GM12891 (cell line): ENCODE measurements around the gene USP12. TPM values are rescaled to one million over a fixed set of nuclear protein-coding genes. Genes with fewer than 3 reads are reported as not detected.
"Not testable (repeated sequence)": the region's sequence is repeated elsewhere in the genome, so short reads cannot be mapped to it uniquely, and the experiment has no call there.

ENCODE experiments used
- DNase-seq: peaks from one replicate; pipeline ENCODE4 v3.0.0; 2011; ENCODE audit warnings: low spot score; ENCODE audit not compliant: insufficient read length
- FAIRE-seq: peaks from 2 replicates; lab custom pipeline; 2011; peaks lifted over from hg19 to GRCh38; lab: Jason Lieb, UNC
- PAX5 ChIP-seq: IDR thresholded peaks from 2 replicates; pipeline ENCODE4 v1.6.1; 2011; ENCODE audit warnings: low read length, moderate library complexity, mild to moderate bottlenecking; ENCODE audit not compliant: insufficient read depth, severe bottlenecking
- POLR2A ChIP-seq: IDR thresholded peaks from 2 replicates; pipeline ENCODE4 v1.6.1; 2011; ENCODE audit warnings: low read depth, low read length, control low read depth
- POLR2AphosphoS5 ChIP-seq: IDR thresholded peaks from 2 replicates; pipeline ENCODE4 v1.6.1; 2011; ENCODE audit warnings: low read depth, low read length, control low read depth
- POU2F2 ChIP-seq: IDR thresholded peaks from 2 replicates; pipeline ENCODE4 v1.6.1; 2011; ENCODE audit warnings: low read depth, mild to moderate bottlenecking, control low read depth, low read length, moderate library complexity
- SPI1 ChIP-seq: IDR thresholded peaks from 2 replicates; pipeline ENCODE4 v1.6.1; 2011; ENCODE audit warnings: low read depth, low read length, control low read depth
- TAF1 ChIP-seq: IDR thresholded peaks from 2 replicates; pipeline ENCODE4 v1.6.1; 2011; ENCODE audit warnings: low read depth, low read length, control low read depth
- polyA plus RNA-seq: library from polyadenylated mRNA; unstranded; fragments of >200 nt; gene quantifications from one replicate; pipeline ENCODE4 v1.2.1, GENCODE V29; 2012; ENCODE audit warnings: low read depth, missing spikeins, inconsistent platforms; ENCODE audit not compliant: missing spikeins

The USP12 gene
- 18.8 TPM for polyA plus RNA-seq

DNA sequence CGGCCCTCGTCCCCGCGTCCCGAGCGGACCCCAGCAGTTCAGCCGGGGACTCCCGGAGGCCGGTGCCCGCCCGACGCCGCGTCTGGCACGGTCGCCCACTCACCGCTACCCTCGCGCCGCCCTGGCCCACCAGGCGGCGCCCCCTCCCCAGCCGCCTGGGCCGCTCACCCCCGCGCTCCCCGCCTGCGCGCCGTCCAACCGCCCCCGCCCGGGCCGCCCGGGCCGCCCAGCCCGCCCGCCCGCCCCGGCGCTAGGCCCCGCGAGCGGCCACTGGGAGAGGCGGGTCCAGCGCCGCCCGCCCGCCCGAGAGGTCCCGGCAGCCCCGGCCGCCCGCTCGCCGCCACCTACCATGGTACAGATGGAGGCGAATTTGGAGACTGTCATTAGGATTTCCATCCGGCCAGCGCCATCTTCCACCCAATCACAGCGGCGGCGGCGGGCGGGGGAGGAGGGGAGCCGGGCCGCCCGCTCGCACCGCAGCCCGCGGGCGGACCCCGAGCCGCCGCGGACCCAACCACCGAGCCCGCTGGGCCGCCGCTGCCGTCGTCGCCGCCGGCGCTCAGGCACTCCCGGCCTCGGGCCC, at the start of gene USP12:
Gene USP12, minus strand, starts transcription at position 568 of the 583 bp plus-strand sequence. Its CDS starts 172 bp downstream, at position 396.
- FAIRE-seq (no peak), DNase-seq (peak; percentile 6)
- TF ChIP-seq POLR2A (no peak; the same call in 1 of the 2 replicates), POU2F2 (no peak)

- DNase-seq (no peak), FAIRE-seq (no peak)
- TF ChIP-seq POLR2AphosphoS5 = no peak
Measured at GRCh38 chr13:27219611-27220010, 48.0 kb upstream of the USP12 start.

- FAIRE-seq, DNase-seq: not testable (repeated sequence)
Measured at GRCh38 chr13:27218861-27219260, 47.2 kb upstream of the USP12 start.

- not testable (repeated sequence) for DNase-seq, FAIRE-seq
Measured at GRCh38 chr13:27217791-27218190, 46.2 kb upstream of the USP12 start.

DNA sequence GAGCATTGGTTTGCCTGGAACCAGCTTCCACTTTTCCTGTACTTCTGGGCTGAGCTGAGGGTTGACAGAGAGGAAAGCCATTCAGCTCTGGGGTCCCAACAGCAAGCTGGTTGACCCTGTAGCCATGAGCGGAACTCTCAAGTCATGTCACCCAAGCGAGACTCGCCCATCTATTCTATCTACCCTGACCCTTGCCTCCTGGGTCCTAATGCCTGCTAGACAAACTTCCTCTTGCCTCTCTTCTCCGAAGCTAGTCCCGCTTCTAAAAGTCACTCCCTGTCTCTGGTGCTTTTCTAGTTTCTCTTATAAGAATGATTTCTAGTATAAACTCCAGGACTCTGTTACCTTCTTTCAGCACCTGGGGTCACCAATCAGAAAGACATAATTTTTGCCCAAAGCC, 41.8 kb upstream of the USP12 start:
- not testable (repeated sequence) for DNase-seq, FAIRE-seq

DNA sequence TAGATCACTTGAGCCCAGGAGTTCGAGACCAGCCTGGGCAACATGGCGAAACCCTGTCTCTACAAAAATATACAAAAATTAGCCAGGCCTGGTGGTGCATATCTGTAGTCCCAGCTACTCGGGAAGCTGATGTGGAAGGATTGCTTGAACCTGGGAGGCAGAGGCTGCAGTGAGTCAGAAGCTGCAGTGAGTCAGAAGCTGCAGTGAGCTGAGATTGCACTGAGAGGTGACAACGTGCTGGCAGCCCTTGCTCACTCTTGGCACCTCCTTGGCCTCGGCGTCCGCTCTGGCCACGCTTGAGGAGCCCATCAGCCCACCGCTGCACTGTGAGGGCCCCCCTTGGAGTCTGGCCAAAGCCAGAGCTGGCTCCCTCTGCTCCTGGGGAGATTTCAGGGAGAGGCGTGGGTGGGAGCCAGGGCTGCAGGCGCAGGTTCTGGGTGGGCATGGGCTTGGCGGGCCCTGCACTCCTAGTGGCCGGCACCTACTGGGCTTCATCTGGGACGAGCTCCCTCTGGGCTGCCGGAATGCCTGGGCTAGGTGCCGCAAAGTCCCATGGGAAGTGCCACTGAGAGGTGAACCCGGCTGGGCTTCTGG, 40.3 kb upstream of the USP12 start:
- DNase-seq (no peak), FAIRE-seq (no peak)
- TF ChIP-seq PAX5 = no peak
- TF ChIP-seq SPI1 = no peak
- no peak for TF ChIP-seq POLR2AphosphoS5
- no peak for TF ChIP-seq POU2F2
- no peak for TF ChIP-seq TAF1
- no peak for TF ChIP-seq POLR2A

GRCh38 chr13:27211271-27211670, 39.7 kb upstream of the USP12 start:
- TF ChIP-seq POLR2AphosphoS5 (no peak), POU2F2 (no peak), SPI1 (no peak), PAX5 (no peak), POLR2A (no peak), TAF1 (no peak)
- no peak for DNase-seq
- FAIRE-seq = no peak

GRCh38 chr13:27208514-27208913, 36.9 kb upstream of the USP12 start:
- DNase-seq (no peak), FAIRE-seq (no peak)
- TF ChIP-seq POLR2A (no peak), TAF1 (no peak), POU2F2 (no peak), SPI1 (no peak), PAX5 (no peak), POLR2AphosphoS5 (no peak)

DNA sequence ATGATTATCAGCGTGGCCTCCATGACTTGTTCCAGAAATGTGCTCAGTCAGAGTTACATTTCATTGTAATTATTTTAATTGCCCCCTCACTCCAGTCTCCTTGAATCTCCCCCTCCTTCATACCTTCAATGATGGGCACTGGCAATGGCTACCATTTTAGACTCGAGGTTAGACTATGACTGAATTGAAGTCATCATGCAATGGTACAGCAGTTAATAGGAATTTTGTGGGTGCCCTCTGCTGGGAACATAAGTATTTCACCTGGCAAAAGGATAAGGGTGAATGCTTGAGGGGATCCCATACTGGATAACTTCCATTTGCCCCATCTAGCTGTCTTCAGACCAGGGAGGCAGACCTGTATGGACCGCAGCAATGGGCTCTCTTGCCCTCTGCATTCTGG, 32.2 kb upstream of the USP12 start:
- no peak for FAIRE-seq
- no peak for DNase-seq
- no peak for TF ChIP-seq POU2F2

GRCh38 chr13:27203186-27203585, 31.6 kb upstream of the USP12 start:
- FAIRE-seq = no peak
- DNase-seq = no peak

DNA sequence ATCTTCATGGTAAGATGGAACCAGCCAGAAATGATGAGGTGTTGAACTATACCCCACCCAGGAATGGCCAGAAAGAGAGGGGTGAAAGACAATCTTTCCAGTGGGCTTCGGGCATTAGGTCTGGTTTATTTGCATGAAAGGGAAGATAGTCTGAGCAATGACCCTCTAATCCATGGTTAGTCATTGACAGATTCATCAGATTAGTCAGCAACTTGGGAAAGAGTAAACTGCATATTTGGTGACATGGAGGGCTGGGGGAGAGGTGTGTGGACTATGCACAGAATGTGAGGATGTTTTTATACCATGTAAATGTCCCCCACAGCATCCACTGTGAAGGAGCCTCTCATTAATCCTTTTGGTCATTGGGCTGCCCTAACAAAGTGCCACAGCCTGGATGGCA, 30.1 kb upstream of the USP12 start:
- FAIRE-seq (no peak), DNase-seq (no peak)
- TF ChIP-seq POLR2AphosphoS5 (no peak), POLR2A (no peak), PAX5 (no peak), POU2F2 (no peak), TAF1 (no peak), SPI1 (no peak)

More at GRCh38 chr13:27203186-27203585, 31.6 kb upstream of the USP12 start:
- TF ChIP-seq POLR2A (no peak), PAX5 (no peak)
